Renal cortical epithelial cell (primary cell): ENCODE results near the gene TMEM134. TPM values are rescaled to one million over a fixed set of nuclear protein-coding genes. Genes with fewer than 3 reads are reported as not detected.

ENCODE experiments used
- DNase-seq: peaks from one replicate; pipeline ENCODE4 v3.0.0-alpha.2; 2011; ENCODE audit warnings: low read depth
- total RNA-seq: library from RNA; depleted of rRNA; stranded (reverse); fragments of >200 nt; gene quantifications from 2 replicates; pipeline ENCODE4 v1.2.3, GENCODE V29; 2014

Gene TMEM134
- total RNA-seq, 1 donor from 2014 or later, result 65.7 TPM

GRCh38 chr11:67500831-67501715 is 32.0 kb upstream of the TMEM134 start:
- no peak for DNase-seq

DNA sequence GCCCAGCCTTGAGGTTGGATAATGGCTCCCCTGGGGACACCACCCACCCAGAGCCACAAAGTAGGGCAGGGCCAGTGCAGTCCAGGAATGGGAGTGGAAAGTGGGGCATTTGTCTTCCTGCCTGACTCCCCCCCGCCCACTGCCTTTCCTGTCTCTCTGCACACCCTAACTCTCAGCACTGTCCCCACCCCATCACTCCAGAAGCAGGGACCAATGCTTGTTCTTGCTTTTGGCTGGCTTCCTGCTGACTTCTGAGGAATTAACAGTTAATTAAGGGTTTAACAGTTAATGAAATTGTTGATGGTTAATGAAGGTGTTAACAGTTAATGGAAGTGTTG is 31.4 kb upstream of the TMEM134 start:
- no peak for DNase-seq

GRCh38 chr11:67499808-67500483 is 30.9 kb upstream of the TMEM134 start:
- DNase-seq, result no peak

- DNase-seq, result no peak
Measured at GRCh38 chr11:67498544-67498972, 29.5 kb upstream of the TMEM134 start.

- no peak for DNase-seq
Measured at GRCh38 chr11:67497656-67498291, 28.7 kb upstream of the TMEM134 start.

DNA sequence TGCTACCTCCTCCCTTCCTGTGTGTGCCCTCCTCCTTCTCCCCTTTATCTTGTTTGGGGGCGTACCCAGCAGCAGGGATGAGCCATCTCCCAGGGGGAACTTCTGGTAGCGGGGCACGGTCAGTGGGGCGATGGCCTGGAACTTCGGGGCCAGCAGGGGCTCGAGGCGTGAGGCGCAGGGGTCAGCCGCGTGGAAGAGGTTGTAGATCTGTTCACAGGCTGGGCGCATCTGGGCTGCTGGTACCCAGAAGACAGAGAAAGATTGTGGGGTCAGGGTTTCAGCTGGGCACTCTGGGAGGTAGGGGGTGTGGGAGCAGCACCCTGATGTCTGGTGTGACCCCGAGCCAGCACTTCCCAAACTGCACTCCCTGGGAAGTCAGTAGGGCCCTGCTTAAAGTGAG is 27.1 kb upstream of the TMEM134 start:
- no peak for DNase-seq

- DNase-seq, result no peak
Measured at GRCh38 chr11:67495234-67496005, 26.4 kb upstream of the TMEM134 start.

GRCh38 chr11:67494371-67495233 is 25.6 kb upstream of the TMEM134 start:
- DNase-seq, result no peak

GRCh38 chr11:67493548-67494370 is 24.7 kb upstream of the TMEM134 start:
- DNase-seq, result no peak

DNA sequence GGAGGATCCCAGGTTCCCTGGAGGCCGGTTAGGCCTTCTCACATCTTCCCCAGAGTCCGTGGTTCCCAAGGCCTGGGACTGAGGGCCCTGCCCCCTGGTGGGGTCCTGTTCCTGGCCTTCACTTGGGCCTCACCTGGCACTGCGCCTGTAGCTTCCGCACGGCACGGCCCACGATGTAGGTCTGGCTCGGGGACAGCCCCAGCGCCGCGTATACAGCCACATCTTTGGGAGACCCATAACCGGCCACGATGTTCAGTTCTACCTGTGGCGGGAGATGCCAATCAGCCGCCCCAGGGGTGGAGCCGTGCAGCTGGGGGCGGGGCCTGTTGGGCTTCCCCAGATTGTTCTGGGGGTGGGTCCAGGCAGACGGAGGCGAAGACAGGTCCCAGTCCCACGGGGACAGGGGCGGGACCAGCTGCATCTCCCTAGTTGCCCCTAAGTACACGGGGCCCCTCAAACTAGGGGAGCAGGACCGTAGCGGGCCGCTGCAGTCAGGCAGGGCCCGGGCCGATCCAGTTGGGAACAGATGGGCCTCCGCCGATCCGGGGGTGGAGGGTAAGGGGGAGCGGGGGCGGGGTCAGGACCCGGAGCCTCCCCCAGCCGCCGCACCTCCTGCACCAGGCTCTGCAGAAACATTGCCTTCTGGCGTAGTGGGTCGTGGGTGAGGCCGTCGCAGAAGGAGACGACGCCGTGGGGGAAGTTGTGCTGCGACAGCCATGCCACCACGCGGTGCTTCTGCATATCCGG is 23.9 kb upstream of the TMEM134 start:
- DNase-seq, result no peak

- no peak for DNase-seq
Measured at GRCh38 chr11:67492069-67492727, 23.1 kb upstream of the TMEM134 start.

GRCh38 chr11:67491276-67492068 is 22.4 kb upstream of the TMEM134 start:
- DNase-seq, result no peak

DNA sequence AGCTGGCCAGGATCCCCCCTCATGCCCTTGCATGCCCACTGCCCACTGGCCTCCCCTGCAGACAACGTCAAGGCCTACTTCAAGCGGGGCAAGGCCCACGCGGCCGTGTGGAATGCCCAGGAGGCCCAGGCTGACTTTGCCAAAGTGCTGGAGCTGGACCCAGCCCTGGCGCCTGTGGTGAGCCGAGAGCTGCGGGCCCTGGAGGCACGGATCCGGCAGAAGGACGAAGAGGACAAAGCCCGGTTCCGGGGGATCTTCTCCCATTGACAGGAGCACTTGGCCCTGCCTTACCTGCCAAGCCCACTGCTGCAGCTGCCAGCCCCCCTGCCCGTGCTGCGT is 21.6 kb upstream of the TMEM134 start:
- no peak for DNase-seq

GRCh38 chr11:67489885-67490726 is 21.1 kb upstream of the TMEM134 start:
- DNase-seq, result no peak

DNA sequence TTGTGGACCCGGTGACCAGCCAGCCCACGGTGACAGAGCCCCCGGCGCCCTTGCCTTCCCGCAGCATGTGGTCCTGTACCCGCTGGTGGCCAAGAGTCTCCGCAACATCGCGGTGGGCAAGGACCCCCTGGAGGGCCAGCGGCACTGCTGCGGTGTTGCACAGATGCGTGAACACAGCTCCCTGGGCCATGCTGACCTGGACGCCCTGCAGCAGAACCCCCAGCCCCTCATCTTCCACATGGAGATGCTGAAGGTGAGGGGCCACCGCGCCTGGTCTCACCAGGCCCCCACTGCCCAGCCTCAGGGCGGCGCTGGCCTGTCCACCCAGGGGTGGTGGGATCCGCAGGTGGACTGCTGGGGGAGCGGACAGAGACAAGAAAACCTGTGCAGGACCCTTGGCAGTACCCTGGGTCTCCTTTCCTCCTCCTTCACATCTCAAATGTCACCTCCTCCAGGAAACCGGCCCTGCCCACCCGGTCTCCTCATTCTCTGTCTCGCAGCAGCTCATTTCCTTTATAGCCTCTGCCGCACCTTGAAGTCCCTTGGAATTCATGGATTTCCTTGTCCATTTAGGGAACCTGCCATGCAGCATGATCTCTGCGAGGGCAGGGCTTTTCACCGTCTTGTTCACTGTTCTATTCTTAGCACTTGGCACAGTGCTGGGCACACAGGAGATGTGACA is 20.3 kb upstream of the TMEM134 start:
- no peak for DNase-seq

- no peak for DNase-seq
Measured at GRCh38 chr11:67486481-67487195, 17.6 kb upstream of the TMEM134 start.
